ENCODE results near the gene PALM2AKAP2. TPM values are rescaled to one million over a fixed set of nuclear protein-coding genes. Genes with fewer than 3 reads are reported as not detected.

PALM2AKAP2 gene
- total and polyA plus RNA-seq, 10 of the 15 experiments (the other 5 are each of a cell fraction or from before 2014, with no cell fraction given): 0.01 TPM; not detected in 9

DNA sequence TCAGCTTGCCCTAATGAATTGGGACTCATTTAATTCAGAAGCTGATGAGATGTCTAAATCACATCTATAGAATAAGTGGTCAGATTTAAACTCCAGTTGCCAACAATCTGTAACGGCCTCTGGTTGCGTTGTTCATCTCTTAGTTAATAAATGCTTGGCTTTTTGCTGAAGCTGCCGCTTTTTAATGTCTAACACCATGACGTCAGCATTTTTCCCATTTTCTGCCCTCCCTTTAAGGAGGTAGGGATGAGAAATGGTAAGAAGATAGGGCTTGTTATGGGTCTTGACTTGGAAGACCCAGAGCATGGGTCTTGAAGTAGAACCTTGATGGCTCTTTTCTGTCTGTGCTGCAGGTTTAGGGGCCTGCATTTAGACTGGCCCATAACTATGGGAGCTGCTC, 33.3 kb downstream of the PALM2AKAP2 start (continued):
- TF ChIP-seq, protein P1, sequence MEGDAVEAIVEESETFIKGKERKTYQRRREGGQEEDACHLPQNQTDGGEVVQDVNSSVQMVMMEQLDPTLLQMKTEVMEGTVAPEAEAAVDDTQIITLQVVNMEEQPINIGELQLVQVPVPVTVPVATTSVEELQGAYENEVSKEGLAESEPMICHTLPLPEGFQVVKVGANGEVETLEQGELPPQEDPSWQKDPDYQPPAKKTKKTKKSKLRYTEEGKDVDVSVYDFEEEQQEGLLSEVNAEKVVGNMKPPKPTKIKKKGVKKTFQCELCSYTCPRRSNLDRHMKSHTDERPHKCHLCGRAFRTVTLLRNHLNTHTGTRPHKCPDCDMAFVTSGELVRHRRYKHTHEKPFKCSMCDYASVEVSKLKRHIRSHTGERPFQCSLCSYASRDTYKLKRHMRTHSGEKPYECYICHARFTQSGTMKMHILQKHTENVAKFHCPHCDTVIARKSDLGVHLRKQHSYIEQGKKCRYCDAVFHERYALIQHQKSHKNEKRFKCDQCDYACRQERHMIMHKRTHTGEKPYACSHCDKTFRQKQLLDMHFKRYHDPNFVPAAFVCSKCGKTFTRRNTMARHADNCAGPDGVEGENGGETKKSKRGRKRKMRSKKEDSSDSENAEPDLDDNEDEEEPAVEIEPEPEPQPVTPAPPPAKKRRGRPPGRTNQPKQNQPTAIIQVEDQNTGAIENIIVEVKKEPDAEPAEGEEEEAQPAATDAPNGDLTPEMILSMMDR (IDR thresholded peaks at IDR 0.05 in 2 of 3, conservative IDR thresholded peaks at IDR 0.05 in 1 of 3; ENCODE audit: control insufficient read depth in 2 of 3, extremely low read depth in 1 of 3, insufficient read depth in 1 of 3, low read depth in 3 of 3, low read length in 3 of 3): no peak
- TF ChIP-seq POLR2AphosphoS2 (IDR thresholded peaks at IDR 0.05; ENCODE audit: low read depth, low read length): no peak
- TF ChIP-seq, protein P2, sequence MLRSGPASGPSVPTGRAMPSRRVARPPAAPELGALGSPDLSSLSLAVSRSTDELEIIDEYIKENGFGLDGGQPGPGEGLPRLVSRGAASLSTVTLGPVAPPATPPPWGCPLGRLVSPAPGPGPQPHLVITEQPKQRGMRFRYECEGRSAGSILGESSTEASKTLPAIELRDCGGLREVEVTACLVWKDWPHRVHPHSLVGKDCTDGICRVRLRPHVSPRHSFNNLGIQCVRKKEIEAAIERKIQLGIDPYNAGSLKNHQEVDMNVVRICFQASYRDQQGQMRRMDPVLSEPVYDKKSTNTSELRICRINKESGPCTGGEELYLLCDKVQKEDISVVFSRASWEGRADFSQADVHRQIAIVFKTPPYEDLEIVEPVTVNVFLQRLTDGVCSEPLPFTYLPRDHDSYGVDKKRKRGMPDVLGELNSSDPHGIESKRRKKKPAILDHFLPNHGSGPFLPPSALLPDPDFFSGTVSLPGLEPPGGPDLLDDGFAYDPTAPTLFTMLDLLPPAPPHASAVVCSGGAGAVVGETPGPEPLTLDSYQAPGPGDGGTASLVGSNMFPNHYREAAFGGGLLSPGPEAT (IDR thresholded peaks at IDR 0.05; ENCODE audit: low read depth): no peak
- TF ChIP-seq MEF2B (IDR thresholded peaks at IDR 0.05; ENCODE audit: partially characterized antibody, poor library complexity, severe bottlenecking): no peak
- TF ChIP-seq, protein P3, sequence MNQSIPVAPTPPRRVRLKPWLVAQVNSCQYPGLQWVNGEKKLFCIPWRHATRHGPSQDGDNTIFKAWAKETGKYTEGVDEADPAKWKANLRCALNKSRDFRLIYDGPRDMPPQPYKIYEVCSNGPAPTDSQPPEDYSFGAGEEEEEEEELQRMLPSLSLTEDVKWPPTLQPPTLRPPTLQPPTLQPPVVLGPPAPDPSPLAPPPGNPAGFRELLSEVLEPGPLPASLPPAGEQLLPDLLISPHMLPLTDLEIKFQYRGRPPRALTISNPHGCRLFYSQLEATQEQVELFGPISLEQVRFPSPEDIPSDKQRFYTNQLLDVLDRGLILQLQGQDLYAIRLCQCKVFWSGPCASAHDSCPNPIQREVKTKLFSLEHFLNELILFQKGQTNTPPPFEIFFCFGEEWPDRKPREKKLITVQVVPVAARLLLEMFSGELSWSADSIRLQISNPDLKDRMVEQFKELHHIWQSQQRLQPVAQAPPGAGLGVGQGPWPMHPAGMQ (IDR thresholded peaks at IDR 0.05; ENCODE audit: borderline replicate concordance): no peak

DNA sequence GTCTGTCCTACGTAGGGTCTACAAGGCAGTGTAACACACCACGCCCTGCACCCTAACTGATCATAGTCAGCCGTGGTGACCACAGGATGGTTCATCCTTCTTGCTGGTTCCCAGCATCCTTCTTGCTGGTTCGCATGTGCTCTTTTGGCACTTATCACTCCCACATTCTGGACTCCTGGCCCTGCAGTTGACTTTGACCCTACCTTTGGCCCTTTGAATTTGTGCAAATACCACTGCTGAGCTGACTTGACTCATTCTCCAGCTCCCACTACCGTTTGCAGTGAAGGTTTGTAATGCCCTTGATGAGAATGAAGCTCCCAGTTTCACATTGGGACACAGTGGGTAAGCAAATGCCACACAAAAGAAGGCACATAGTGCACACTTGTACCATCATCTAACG, 33.8 kb downstream of the PALM2AKAP2 start:
- BruUV-seq (replicated peaks): no TSS peak
- ChIA-PET POLR2A (no interaction called here), SMC1A (ENCODE audit: uncharacterized antibody, unreplicated experiment) (no interaction called here), RAD21 (ENCODE audit: unreplicated experiment) (no interaction called here), CTCF (interaction anchor here (1.2 kb wide), 1 partner anchor 237 kb away, joined by 4 read pairs; no protein-coding TSS in a partner anchor)
- H3K79me2 ChIP-seq (ENCODE audit: control insufficient read depth, insufficient read depth, low read length): no peaks in the 10 kb centered on the region
- no peaks in the 10 kb centered on the region for H3K36me3 ChIP-seq (ENCODE audit: control insufficient read depth in 2 of 2, insufficient read depth in 2 of 2, low read length in 1 of 2)
- in situ Hi-C loops (cut with MboI): loop anchor here (25.0 kb wide), 1 partner anchor 227 kb away; no protein-coding TSS in a partner anchor
- H3K4me3 ChIP-seq: no peak overlapping the region
- no peaks in the 10 kb centered on the region for H3K9me3 ChIP-seq (replicated peaks; ENCODE audit: control insufficient read depth, insufficient read depth, low read length)
- H3K4me2 ChIP-seq (ENCODE audit: control insufficient read depth, insufficient read depth): no peak overlapping the region
- DNase-seq (ENCODE audit: low read depth, low spot score) (no peak), ATAC-seq (no peak), FAIRE-seq (no peak)
- H3K27me3 ChIP-seq (replicated peaks in 1 of 2; ENCODE audit: control insufficient read depth in 2 of 2, insufficient read depth in 2 of 2, low read length in 1 of 2): peaks cover 0 to 6% of the 10 kb centered on the region in 2 experiments; a peak in 1 of 4 replicates
- intact Hi-C loops (cut with micrococcal nuclease; ENCODE audit: unreplicated experiment): no loop called here
- TF ChIP-seq CREB1 (IDR thresholded peaks at IDR 0.05; ENCODE audit: low read depth): no peak
- TF ChIP-seq ZNF274 (IDR thresholded peaks at IDR 0.05; ENCODE audit: insufficient read depth, insufficient read length): no peak
- no peak for TF ChIP-seq SRF (IDR thresholded peaks at IDR 0.05; ENCODE audit: low read depth in 2 of 2, low read length in 2 of 2)
- WGBS (ENCODE audit: insufficient coverage, insufficient replicate concordance, low lambda C conversion rate, missing lambda C conversion rate): 6% methylated on average over 6 of the region's 6 CpGs
- H3K9ac ChIP-seq (ENCODE audit: control insufficient read depth, insufficient read depth, low read length): no peak overlapping the region
- no peaks in the 10 kb centered on the region; the same call in 1 of the 2 replicates for H4K20me1 ChIP-seq (ENCODE audit: control insufficient read depth, insufficient read depth)
- H3K27ac ChIP-seq (ENCODE audit: control insufficient read depth, insufficient read depth): no peak overlapping the region
- no peaks in the 10 kb centered on the region for H3K4me1 ChIP-seq (ENCODE audit: control insufficient read depth, insufficient read depth, low read length)
- no peak overlapping the region for H2AFZ ChIP-seq (ENCODE audit: control insufficient read depth, low read depth, low read length)
